Prostate gland (tissue), 2 donors: ENCODE data around the gene ST3GAL6.

Source experiments
- POLR2A ChIP-seq: fragments of 450-650 bp; IDR thresholded peaks from one replicate; pipeline ENCODE4 v1.6.1; 2016; ENCODE audit warnings: antibody characterized with exemption, mild to moderate bottlenecking
- TF ChIP-seq, protein P1 (sequence below), 4 experiments: fragments of 200-600 bp in 2 of 4; fragments of 450-650 bp in 2 of 4; sonication (generic) in 2 of 4; IDR thresholded peaks; 1 replicate in 3 of 4; 2 replicates in 1 of 4; pipeline ENCODE4 v1.5.1; 2016 to 2019; ENCODE audit warnings: antibody characterized with exemption in 4 of 4, mild to moderate bottlenecking in 2 of 4, moderate library complexity in 2 of 4

DNA sequence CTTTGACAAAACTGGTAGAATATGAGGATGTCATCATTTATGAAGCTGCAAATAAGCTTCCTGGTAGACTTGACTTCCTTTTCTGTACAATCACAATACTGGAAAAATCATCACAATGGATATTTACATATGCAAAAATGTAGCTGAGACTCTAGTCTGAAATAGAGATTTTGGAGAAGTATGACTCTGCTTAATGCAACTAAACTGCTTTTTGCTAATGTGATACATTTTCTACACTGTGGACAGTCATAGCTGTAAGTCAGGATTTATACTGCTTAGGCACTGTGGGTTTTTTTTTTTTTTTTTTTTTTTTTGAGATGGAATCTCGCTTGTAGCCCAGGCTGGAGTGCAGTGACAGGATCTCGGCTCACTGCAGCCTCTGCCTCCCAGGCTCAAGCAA, 34.5 kb upstream of the ST3GAL6 start:
- TF ChIP-seq POLR2A, result no peak
- TF ChIP-seq, protein P1, sequence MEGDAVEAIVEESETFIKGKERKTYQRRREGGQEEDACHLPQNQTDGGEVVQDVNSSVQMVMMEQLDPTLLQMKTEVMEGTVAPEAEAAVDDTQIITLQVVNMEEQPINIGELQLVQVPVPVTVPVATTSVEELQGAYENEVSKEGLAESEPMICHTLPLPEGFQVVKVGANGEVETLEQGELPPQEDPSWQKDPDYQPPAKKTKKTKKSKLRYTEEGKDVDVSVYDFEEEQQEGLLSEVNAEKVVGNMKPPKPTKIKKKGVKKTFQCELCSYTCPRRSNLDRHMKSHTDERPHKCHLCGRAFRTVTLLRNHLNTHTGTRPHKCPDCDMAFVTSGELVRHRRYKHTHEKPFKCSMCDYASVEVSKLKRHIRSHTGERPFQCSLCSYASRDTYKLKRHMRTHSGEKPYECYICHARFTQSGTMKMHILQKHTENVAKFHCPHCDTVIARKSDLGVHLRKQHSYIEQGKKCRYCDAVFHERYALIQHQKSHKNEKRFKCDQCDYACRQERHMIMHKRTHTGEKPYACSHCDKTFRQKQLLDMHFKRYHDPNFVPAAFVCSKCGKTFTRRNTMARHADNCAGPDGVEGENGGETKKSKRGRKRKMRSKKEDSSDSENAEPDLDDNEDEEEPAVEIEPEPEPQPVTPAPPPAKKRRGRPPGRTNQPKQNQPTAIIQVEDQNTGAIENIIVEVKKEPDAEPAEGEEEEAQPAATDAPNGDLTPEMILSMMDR (IDR thresholded peaks at IDR 0.05), result no peak
